CD14-positive monocyte (primary cell): Measurements from ENCODE around the gene ODC1. TPM values are rescaled to one million over a fixed set of nuclear protein-coding genes. Genes with fewer than 3 reads are reported as not detected.
"Not testable (repeated sequence)": the region's sequence is repeated elsewhere in the genome, so short reads cannot be mapped to it uniquely, and the experiment has no call there.

Experiments used
- DNase-seq, 3 donors: peaks; one replicate each; pipeline ENCODE4 v3.0.0-alpha.2; 2011 to 2022
- H2AFZ ChIP-seq: 2 replicates; pipeline ENCODE4 v1.6.0; 2012; ENCODE audit warnings: mild to moderate bottlenecking, low read depth, low read length, inconsistent platforms; ENCODE audit not compliant: insufficient read depth, poor library complexity, severe bottlenecking
- H3K27ac ChIP-seq, 2 donors: 1 replicate in 1 of 2; 2 replicates in 1 of 2; pipeline ENCODE4 v1.5.1; 2012 to 2013; ENCODE audit warnings: low read length in 2 of 2, control low read depth in 1 of 2, inconsistent platforms in 1 of 2, low read depth in 1 of 2, mild to moderate bottlenecking in 1 of 2
- H3K27me3 ChIP-seq, 2 donors: one replicate each; pipeline versions ENCODE4 v1.6.0 to v1.6.1; 2011 to 2013; ENCODE audit warnings: low read length in 2 of 2; ENCODE audit not compliant: control insufficient read depth in 2 of 2, insufficient read depth in 2 of 2
- H3K36me3 ChIP-seq, 2 donors: replicated peaks in 1 of 2; 1 replicate in 1 of 2; 2 replicates in 1 of 2; pipeline versions ENCODE4 v1.5.1 to v1.6.1; 2012 to 2013; ENCODE audit warnings: low read length in 2 of 2, control low read depth in 1 of 2, inconsistent platforms in 1 of 2, mild to moderate bottlenecking in 1 of 2; ENCODE audit not compliant: insufficient read depth in 2 of 2, control insufficient read depth in 1 of 2
- H3K4me1 ChIP-seq, 2 donors: 1 replicate in 1 of 2; 2 replicates in 1 of 2; pipeline versions ENCODE4 v1.5.1 to v1.6.1; 2012 to 2013; ENCODE audit warnings: low read length in 2 of 2, control low read depth in 1 of 2, inconsistent platforms in 1 of 2, mild to moderate bottlenecking in 1 of 2, moderate library complexity in 1 of 2; ENCODE audit not compliant: insufficient read depth in 2 of 2, control insufficient read depth in 1 of 2
- H3K4me2 ChIP-seq: replicated peaks from 2 replicates; pipeline ENCODE3; 2012; ENCODE audit warnings: low read length, moderate library complexity, mild to moderate bottlenecking; ENCODE audit not compliant: poor library complexity, severe bottlenecking; ENCODE audit errors: extremely low read depth
- H3K4me3 ChIP-seq, 3 experiments: fragments of 200-600 bp in 1 of 3; sonication (generic) in 1 of 3; replicated peaks in 1 of 3; 1 replicate in 2 of 3; 2 replicates in 1 of 3; pipeline ENCODE4 v1.5.1; 2011 to 2013; ENCODE audit warnings: low read length in 3 of 3, mild to moderate bottlenecking in 3 of 3, control low read depth in 2 of 3, low read depth in 2 of 3, inconsistent platforms in 1 of 3, moderate library complexity in 1 of 3
- H3K79me2 ChIP-seq: 2 replicates; pipeline ENCODE4 v1.6.0; 2012; ENCODE audit warnings: mild to moderate bottlenecking, control low read depth, inconsistent platforms, low read length, moderate library complexity; ENCODE audit not compliant: insufficient read depth
- H3K9ac ChIP-seq: 2 replicates; pipeline ENCODE4 v1.6.0; 2017; ENCODE audit warnings: low read length, mild to moderate bottlenecking; ENCODE audit not compliant: insufficient read depth, poor library complexity, severe bottlenecking
- H3K9me3 ChIP-seq, 2 donors: replicated peaks in 1 of 2; 1 replicate in 1 of 2; 2 replicates in 1 of 2; pipeline versions ENCODE4 v1.5.1 to v1.6.1; 2012 to 2013; ENCODE audit warnings: low read length in 2 of 2, control low read depth in 1 of 2; ENCODE audit not compliant: control insufficient read depth in 1 of 2, insufficient read depth in 1 of 2
- H4K20me1 ChIP-seq: 2 replicates; pipeline ENCODE4 v1.6.0; 2012; ENCODE audit warnings: mild to moderate bottlenecking, low read length, control low read depth, moderate library complexity; ENCODE audit not compliant: insufficient read depth
- H3K27ac Mint-ChIP-seq, 7 donors: one replicate each; pipeline ENCODE4 v1.8.0; 2020; ENCODE audit warnings: mild to moderate bottlenecking in 7 of 7, mixed read lengths in 7 of 7, moderate library complexity in 6 of 7, inconsistent platforms in 2 of 7
- H3K27me3 Mint-ChIP-seq, 3 donors: one replicate each; pipeline ENCODE4 v1.8.0; 2021 to 2022; ENCODE audit warnings: low read depth in 3 of 3, mild to moderate bottlenecking in 3 of 3, mixed read lengths in 3 of 3, moderate library complexity in 3 of 3, inconsistent platforms in 1 of 3
- H3K36me3 Mint-ChIP-seq, 2 donors: one replicate each; pipeline ENCODE4 v1.8.0; 2020; ENCODE audit warnings: mixed read lengths in 2 of 2, inconsistent platforms in 1 of 2, mild to moderate bottlenecking in 1 of 2
- H3K4me1 Mint-ChIP-seq: one replicate; pipeline ENCODE4 v1.8.0; 2020; ENCODE audit warnings: mild to moderate bottlenecking, mixed read lengths
- H3K4me3 Mint-ChIP-seq, 2 donors: one replicate each; pipeline ENCODE4 v1.8.0; 2020; ENCODE audit warnings: mild to moderate bottlenecking in 2 of 2, mixed read lengths in 2 of 2, moderate library complexity in 1 of 2
- H3K9me3 Mint-ChIP-seq, 7 donors: one replicate each; pipeline ENCODE4 v1.8.0; 2020 to 2022; ENCODE audit warnings: mixed read lengths in 7 of 7, mild to moderate bottlenecking in 6 of 7, moderate library complexity in 6 of 7, inconsistent platforms in 2 of 7
- WGBS: methylation state at CpG from one replicate; pipeline ENCODE4 v1.1.5; 2013; ENCODE audit warnings: missing lambda C conversion rate; ENCODE audit not compliant: insufficient coverage; 5-methylcytosine and 5-hydroxymethylcytosine counted together
- intact Hi-C, 2 donors: fragments of 100-400 bp; cut with micrococcal nuclease; formaldehyde crosslinking; loops; one replicate each; pipeline versions ENCODE4 v1.15.0 to v1.15.1; 2023
- polyA plus RNA-seq, 3 donors: library from polyadenylated mRNA; depleted of rRNA in 1 of 3; unstranded in 2 of 3; stranded (reverse) in 1 of 3; fragments of 300-500 nt in 2 of 3; fragments of >200 nt in 1 of 3; fragmentation: Illumina TruSeq in 2 of 3; gene quantifications; 1 replicate in 2 of 3; 2 replicates in 1 of 3; pipeline ENCODE4 v1.2.3, GENCODE V29; 2012 to 2021
- TF ChIP-seq, protein P1 (sequence below): fragments of 200-600 bp; IDR thresholded peaks from one replicate; pipeline ENCODE4 v1.8.0; 2022; ENCODE audit warnings: antibody characterized with exemption, mild to moderate bottlenecking

ODC1 gene
- polyA plus RNA-seq, 3 donors: 22.7 to 27.3 (median 23.6) TPM

DNA sequence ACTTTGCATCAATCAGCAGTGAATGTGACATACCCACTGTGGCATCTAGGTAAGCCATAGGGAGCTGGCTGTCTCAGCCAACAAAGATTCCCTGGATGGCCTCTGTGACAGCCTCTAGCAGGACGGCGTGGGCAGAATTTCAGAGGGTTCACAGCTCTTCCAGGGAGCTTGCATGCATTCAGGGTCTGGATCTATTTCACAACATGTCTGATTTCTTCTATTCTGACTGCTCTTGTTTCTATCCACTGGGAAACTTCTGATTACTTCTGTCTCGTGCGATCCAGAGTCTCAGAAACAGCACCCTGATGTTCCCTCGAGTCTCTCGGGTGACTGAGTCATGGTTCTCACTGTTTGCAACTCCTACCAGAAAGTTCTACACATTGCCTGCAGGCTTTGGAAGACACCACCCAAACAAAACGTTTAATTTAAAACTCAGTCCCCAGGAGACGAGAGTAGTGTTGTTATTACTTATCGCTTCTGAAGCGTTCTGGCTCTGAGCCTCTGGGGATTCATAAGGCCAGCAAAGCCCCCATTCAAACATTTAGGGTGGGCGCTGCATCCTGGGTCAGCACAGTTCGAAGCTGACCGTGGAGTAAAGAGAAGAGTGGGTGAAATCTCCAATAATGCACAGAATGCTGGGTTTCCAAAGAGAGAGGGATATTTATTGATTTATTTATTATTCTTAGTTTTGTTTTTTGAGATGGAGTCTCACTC is 41.9 kb upstream of the ODC1 start:
- whole genome bisulfite sequencing: 95% methylated on average over 10 of the region's 13 CpGs
- Histone ChIP-seq H3K4me1 (no peaks in the 10 kb centered on the region), H3K27ac (no peak overlapping the region), H3K36me3 (no peaks in the 10 kb centered on the region), H4K20me1 (no peaks in the 10 kb centered on the region), H3K4me3 (no peak overlapping the region), H3K79me2 (no peaks in the 10 kb centered on the region), H3K9me3 (no peaks in the 10 kb centered on the region), H3K4me2 (no peak overlapping the region), H3K9ac (no peak overlapping the region), H3K27me3 (peaks cover 0 to 8% of the 10 kb centered on the region in 2 donors), H2AFZ (no peak overlapping the region)
- peaks cover 0 to 3% (median 2%) of the 10 kb centered on the region in 7 donors for H3K9me3 Mint-ChIP-seq
- H3K4me1 Mint-ChIP-seq: no peaks in the 10 kb centered on the region
- H3K36me3 Mint-ChIP-seq: no peaks in the 10 kb centered on the region
- no peak for DNase-seq
- H3K27ac Mint-ChIP-seq: no peak overlapping the region
- H3K27me3 Mint-ChIP-seq: peaks cover 6 to 30% (median 10%) of the 10 kb centered on the region in 3 donors
- no peak overlapping the region for H3K4me3 Mint-ChIP-seq
- TF ChIP-seq, protein P1, sequence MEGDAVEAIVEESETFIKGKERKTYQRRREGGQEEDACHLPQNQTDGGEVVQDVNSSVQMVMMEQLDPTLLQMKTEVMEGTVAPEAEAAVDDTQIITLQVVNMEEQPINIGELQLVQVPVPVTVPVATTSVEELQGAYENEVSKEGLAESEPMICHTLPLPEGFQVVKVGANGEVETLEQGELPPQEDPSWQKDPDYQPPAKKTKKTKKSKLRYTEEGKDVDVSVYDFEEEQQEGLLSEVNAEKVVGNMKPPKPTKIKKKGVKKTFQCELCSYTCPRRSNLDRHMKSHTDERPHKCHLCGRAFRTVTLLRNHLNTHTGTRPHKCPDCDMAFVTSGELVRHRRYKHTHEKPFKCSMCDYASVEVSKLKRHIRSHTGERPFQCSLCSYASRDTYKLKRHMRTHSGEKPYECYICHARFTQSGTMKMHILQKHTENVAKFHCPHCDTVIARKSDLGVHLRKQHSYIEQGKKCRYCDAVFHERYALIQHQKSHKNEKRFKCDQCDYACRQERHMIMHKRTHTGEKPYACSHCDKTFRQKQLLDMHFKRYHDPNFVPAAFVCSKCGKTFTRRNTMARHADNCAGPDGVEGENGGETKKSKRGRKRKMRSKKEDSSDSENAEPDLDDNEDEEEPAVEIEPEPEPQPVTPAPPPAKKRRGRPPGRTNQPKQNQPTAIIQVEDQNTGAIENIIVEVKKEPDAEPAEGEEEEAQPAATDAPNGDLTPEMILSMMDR: no peak
- intact Hi-C loops: no loop called here

- H3K4me2 ChIP-seq, H3K36me3 ChIP-seq, H4K20me1 ChIP-seq, H3K27ac Mint-ChIP-seq, H3K9ac ChIP-seq, H3K79me2 ChIP-seq, H3K4me3 ChIP-seq, H3K27ac ChIP-seq, DNase-seq, H3K4me3 Mint-ChIP-seq, H3K4me1 Mint-ChIP-seq, H3K4me1 ChIP-seq, H3K27me3 ChIP-seq, H2AFZ ChIP-seq, H3K36me3 Mint-ChIP-seq, H3K9me3 Mint-ChIP-seq, H3K9me3 ChIP-seq, intact Hi-C loops: not testable (repeated sequence)
- peaks cover 10 to 31% (median 14%) of the 10 kb centered on the region in 3 donors for H3K27me3 Mint-ChIP-seq
- 86% methylated on average over 5 of the region's 8 CpGs for WGBS
These were observed 40.0 kb upstream of the ODC1 start for GRCh38 chr2:10488142-10488541.

- H3K9ac ChIP-seq, H3K4me3 ChIP-seq, H3K9me3 ChIP-seq, H3K27ac ChIP-seq, H3K27ac Mint-ChIP-seq, H3K4me1 Mint-ChIP-seq, H3K27me3 ChIP-seq, H3K36me3 Mint-ChIP-seq, H3K36me3 ChIP-seq, intact Hi-C loops, H3K79me2 ChIP-seq, H3K9me3 Mint-ChIP-seq, H4K20me1 ChIP-seq, H3K4me1 ChIP-seq, DNase-seq, H3K4me3 Mint-ChIP-seq, H2AFZ ChIP-seq, H3K4me2 ChIP-seq: not testable (repeated sequence)
- 86% methylated on average over 5 of the region's 5 CpGs for WGBS
- H3K27me3 Mint-ChIP-seq: peaks cover 11 to 27% (median 12%) of the 10 kb centered on the region in 3 donors
These were observed 39.6 kb upstream of the ODC1 start for GRCh38 chr2:10487741-10488104.
